COR-L47 (cell line): Measurements from ENCODE around the gene POTEG.
"Not testable (repeated sequence)": the region's sequence is repeated elsewhere in the genome, so short reads cannot be mapped to it uniquely, and the experiment has no call there.

ENCODE experiments used
- DNase-seq: peaks from one replicate; lab custom pipeline; 2025; lab: John Stamatoyannopoulos, UW

The POTEG gene

GRCh38 chr14:19434241-19434640 is at the start of gene POTEG:
Gene POTEG (minus strand): TSS chr14:19434341. CDS start chr14:19434289, 52 bp downstream.
- DNase-seq, result not testable (repeated sequence)

GRCh38 chr14:19482093-19482492 is 48.0 kb upstream of the POTEG start:
- DNase-seq, result not testable (repeated sequence)

- not testable (repeated sequence) for DNase-seq
These were observed 47.3 kb upstream of the POTEG start for GRCh38 chr14:19481421-19481820.

- DNase-seq, result not testable (repeated sequence)
These were observed 46.4 kb upstream of the POTEG start for GRCh38 chr14:19480491-19480890.

DNA sequence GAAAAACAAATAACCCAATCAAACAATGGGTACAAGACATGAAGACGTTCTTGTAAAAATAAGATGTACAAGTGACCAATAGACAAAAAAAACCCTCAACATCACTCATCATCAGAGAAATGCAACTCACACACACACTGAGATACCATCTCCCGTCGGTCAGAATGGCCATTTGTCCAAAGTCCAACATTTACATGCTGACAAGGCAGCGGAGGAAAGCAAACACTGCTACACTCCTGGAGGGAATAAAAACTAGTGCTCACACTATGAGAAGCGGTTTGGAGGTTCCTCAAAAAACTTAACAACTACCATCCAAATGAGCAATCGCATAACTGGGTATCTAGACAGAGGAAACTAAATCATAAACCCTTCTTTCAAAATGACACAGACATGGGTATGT is 11.6 kb upstream of the POTEG start:
- not testable (repeated sequence) for DNase-seq

DNA sequence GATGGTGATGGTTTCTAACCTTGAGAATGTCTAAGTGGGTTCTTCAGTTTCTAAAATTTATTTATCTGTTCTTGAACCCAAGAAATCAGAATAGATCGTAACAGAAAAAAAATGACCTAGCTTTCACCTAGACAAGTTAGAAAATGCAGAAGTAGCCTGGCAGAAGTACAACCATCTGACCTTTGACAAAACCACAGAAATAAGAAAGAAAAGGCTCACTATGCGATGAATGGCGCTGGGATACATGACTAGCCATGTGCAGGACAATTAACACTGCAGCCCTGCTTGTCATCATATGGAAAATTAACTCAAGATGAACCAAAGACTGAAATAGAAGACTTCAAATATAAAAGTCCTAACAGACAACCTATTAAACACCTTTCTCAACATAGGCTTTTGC is 5.7 kb upstream of the POTEG start:
- not testable (repeated sequence) for DNase-seq

GRCh38 chr14:19439219-19439618 is 5.1 kb upstream of the POTEG start:
- not testable (repeated sequence) for DNase-seq

GRCh38 chr14:19437126-19437443 is 2.9 kb upstream of the POTEG start:
- DNase-seq, result not testable (repeated sequence)

GRCh38 chr14:19436311-19437125 is 2.4 kb upstream of the POTEG start:
- DNase-seq, result not testable (repeated sequence)

DNA sequence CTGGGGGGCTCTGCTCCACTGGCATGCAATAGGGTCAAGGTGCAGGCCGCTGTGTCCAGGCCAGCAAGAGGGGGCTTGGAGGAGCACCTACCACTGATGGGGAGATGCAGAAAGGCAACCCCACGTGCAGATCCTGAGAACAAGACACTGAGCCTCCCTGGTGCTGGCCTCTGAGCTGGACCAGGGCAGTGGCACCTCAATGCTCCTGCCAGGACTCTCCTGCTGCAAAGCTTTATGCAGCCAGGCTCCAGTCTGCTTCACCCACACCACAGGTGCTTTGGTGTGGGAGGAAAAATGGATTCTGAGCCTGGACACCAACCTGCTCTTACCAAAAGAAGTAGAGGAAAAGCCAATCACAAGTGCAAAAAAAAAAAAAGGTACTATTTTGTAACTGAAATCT is 1.7 kb upstream of the POTEG start:
- DNase-seq, result not testable (repeated sequence)

DNA sequence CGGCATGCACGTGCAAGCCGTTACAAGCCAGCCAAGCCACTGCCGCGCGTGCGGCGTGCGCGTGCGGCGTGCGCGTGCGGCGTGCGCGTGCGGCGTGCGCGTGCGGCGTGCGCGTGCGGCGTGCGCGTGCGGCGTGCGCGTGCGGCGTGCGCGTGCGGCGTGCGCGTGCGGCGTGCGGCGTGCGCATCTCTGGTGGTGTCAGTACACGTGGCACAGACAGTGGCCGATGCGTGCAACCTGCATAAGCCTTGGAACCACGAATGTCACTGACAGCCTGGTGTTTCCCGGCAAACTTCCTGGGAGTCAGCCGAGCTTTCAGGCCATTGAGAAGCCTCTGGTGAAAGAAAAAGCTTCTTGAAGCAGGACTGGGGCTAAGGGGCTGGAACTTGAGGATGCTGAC is 750 bp upstream of the POTEG start:
- not testable (repeated sequence) for DNase-seq

DNA sequence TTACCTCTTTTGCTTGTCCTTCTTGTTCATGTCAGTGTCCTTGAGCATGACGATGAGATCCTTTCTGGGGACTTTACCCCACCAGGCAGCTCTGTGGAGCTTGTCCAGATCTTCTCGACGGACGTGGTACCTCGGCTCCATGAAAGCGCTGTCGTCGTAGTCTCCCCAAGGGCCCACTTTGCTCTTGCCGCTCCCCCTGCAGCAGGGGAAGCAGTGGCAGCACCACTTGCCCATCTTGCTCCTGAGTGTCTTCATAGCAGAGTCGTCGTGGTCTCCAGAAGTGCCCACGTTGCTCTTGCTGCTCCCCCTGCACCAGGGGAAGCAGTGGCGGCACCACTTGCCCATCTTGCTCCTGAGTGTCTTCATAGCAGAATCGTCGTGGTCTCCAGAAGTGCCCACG is 376 bp downstream of the POTEG start:
- not testable (repeated sequence) for DNase-seq

DNA sequence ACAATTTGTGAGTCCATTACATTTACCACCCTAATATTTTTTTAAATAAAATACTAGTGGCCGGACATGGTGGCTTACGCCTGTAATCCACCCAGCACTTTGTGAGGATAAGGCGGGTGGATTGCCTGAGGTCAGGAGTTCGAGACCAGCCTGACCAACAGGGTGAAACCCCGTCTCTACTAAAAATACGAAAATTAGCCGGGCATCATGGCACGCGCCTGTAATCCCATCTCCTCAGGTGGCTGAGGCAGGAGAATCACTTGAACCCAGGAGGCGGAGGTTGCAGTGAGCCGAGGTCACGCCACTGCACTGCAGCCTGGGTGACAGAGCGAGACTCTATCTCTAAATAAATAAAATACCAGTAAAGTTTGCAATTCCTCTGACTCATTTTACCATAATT is 25.6 kb downstream of the POTEG start:
- not testable (repeated sequence) for DNase-seq

DNA sequence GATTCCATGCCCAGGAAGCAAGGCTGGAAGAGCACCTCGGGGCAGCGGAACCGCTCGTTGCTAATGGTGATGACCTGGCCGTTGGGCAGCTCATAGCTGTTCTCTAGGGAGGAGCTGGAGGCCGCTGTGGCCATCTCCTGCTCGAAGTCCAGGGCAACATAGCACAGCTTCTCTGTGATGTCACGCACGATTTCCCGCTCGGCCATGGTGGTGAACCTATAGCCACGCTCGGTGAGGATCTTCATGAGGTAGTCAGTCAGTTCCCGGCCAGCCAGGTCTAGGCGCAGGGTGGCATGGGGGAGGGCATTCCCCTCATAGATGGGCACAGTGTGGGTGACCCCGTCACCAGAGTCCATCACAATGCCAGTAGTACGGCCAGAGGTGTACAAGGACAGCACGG is 32.0 kb downstream of the POTEG start:
- not testable (repeated sequence) for DNase-seq

DNA sequence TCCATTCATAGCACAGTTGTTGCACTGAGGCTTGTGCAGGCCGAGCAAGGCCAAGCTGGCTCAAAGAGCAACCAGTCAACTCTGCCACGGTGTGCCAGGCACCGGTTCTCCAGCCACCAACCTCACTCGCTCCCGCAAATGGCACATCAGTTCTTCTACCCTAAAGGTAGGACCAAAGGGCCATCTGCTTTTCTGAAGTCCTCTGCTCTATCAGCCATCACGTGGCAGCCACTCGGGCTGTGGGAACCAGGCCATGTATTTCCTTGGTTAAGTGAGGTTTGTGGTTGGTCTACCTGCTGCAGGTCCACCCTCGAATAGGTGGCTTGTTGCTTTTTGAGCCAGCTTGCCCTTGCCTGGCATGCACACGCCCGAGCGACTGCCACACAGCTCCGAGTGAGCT is 39.4 kb downstream of the POTEG start:
- not testable (repeated sequence) for DNase-seq

GRCh38 chr14:19390230-19390629 is 43.9 kb downstream of the POTEG start:
- DNase-seq, result not testable (repeated sequence)

DNA sequence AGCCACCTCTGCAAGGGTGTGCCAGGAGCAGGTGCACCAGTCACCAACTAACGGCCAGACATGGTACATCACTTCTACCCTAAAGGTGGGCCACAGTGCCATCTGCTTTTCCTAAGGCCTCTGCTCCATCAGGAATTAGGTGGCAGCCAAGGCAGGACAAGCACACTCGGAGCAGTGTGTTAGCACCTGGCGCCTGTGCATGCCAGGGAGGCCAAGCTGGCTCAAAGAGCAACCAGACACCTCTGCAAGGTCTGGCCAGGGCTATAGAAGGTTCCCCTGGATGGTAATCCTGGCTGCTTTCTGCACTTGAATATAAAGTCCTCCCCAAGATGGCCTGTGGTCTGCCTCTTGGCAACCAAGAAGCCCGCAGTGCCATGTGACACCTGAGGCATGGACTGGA is 45.4 kb downstream of the POTEG start:
- not testable (repeated sequence) for DNase-seq

- not testable (repeated sequence) for DNase-seq
These were observed 47.1 kb downstream of the POTEG start for GRCh38 chr14:19386996-19387395.

DNA sequence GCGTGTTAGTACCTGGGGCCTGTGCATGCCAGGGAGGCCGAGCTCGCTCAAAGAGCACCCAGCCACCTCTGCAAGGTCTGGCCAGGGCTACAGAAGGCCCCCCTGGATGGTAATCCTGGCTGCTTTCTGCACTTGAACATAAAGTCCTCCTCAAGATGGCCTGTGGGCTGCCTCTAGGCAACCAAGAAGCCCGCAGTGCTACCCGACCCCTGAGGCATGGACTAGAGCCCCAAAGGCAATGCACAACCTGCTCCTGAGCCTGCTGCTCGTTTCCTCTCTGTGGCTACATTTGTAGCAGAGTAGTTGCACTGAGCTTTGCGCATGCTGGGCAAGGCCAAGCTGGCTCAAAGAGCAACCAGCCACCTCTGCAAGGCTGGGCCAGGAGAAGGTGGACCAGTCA is 47.8 kb downstream of the POTEG start:
- DNase-seq, result not testable (repeated sequence)

DNA sequence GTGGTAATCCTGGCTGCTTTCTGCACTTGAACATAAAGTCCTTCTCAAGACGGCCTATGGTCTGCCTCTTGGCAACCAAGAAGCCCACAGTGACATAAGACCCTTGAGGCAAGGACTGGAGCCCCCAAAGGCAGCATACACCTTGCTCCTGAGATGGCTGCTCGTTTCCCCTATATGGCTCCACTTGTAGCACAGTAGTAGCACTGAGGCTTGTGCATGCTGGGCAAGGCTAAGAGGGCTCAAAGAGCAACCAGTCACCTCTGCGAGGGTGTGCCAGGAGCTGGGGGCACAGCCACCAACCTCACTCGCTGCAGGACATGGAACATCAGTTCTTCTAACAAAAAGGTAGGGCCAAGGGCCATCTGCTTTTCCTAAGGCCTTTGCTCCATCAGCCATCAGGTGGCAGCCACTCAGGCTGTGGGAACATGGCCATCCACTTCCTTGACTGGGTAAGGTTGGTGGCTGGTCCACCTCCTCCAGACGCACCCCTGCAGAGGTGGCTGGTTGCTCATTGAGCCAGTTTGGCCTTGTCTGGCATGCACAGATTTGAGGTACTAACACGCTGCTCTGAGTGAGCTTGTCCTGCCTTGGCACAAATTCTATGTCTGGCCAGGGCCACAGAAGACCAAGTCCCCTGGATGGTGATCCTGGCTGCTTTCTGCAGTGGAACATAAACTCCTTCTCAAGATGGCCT is 49.9 kb downstream of the POTEG start:
- DNase-seq, result not testable (repeated sequence)

DNA sequence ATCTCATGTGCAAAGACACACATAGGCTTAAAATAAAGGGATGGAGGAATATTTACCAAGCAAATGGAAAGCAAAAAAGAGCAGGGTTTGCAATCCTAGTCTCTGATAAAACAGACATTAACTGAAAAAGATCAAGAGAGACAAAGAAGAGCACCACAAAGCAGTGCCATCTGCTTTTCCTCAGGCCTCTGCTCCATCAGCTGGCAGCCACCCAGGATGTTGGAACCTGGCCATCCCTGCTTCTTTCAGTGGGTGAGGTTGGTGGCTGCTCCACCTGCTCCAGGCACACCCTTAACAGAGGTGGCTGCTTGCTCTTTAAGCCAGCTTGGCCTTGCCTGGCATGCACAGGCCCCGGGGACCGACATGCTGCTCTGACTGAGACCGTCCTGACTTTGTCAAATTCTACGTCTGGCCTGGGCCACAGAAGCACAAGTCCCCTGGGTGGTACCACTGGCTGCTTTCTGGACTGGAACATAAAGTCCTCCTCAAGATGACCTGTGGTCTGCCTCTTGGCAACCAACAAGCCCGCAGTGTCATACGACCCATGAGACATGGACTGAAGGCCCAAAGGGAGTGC is 51.0 kb downstream of the POTEG start:
- not testable (repeated sequence) for DNase-seq

DNA sequence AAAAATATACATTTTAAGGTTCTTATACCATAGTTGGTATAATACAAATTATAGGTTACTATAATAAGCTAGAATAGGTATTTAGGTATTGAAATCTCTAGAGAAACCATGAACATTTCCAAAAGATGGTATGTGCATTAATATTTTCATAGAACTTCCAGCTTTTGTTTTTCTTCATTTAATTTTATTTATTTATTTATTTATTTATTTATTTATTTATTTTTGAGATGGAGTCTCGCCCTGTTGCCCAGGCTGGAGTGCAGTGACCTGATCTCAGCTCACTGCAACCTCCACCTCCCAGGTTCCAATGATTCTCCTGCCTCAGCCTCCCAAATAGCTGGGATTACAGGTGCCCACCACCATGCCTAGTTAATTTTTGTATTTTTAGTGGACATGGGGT is 54.0 kb downstream of the POTEG start:
- not testable (repeated sequence) for DNase-seq

DNA sequence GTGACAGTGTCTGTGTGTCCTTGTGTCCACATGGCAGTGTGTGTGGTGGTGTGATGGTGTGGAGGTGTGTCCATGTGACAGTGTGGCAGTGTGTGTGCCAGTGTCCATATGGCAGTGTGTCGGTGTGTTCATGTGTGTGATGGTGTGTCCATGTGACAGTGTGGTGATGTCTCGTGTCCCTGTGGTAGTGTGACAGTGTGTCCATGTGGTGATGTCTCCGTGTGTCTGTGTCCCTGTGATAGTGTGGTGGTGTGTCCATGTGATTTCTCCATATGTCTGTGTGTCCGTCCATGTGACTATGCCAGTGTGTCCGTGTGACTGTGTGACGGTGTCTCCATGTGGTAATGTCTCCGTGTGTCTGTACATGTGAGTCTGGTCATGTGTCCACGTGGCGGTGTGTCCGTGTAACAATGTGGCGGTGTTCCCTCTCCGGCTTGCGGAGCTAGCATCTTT is 59.7 kb downstream of the POTEG start:
- not testable (repeated sequence) for DNase-seq
